Neural progenitor cell (in vitro differentiated cells): ENCODE measurements around the gene FKBP14.

Source experiments
- CTCF ChIP-seq: fragments of 200-600 bp; sonication (generic); IDR thresholded peaks from 2 replicates; pipeline ENCODE4 v1.5.1; 2017; ENCODE audit warnings: antibody characterized with exemption, mild to moderate bottlenecking
- EZH2phosphoT487 ChIP-seq: fragments of 200-600 bp; sonication (generic); IDR thresholded peaks from 2 replicates; pipeline ENCODE4 v1.6.1; 2017; ENCODE audit warnings: antibody characterized with exemption

GRCh38 chr7:29969738-29970137 is 56.8 kb downstream of the FKBP14 start:
- TF ChIP-seq CTCF (no peak), EZH2phosphoT487 (no peak)
